ENCODE data around the gene HMGN4. TPM values are rescaled to one million over a fixed set of nuclear protein-coding genes. Genes with fewer than 3 reads are reported as not detected.

Gene HMGN4
- total and polyA plus RNA-seq, 2 of the 8 experiments (the other 6 are each of a cell fraction or from before 2014, with no cell fraction given): 23.4 to 66.4 TPM

DNA sequence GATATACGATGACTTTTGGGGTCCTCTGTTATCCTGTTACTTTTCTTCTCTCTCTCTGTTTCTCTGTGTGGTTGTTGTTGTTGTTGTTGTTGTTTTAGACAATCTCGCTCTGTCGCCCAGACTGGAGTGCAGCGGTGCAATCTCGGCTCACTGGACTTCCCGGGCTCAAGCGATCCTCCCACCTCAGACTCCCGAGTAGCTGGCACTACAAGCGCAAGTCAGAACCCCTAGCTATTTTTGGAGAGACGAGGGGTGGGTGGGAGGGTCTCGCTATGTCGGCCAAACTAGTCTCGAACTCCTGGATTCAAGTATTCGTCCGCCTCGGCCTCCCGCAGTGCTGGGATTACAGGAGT, 39.5 kb downstream of the HMGN4 start:
- Histone ChIP-seq H3K36me3 (ENCODE audit: control insufficient read depth in 2 of 4, insufficient read depth in 4 of 4, low read length in 3 of 4) (no peaks in the 10 kb centered on the region), H2BK120ac (replicated peaks; ENCODE audit: low read depth, low read length) (no peak overlapping the region), H3K27me3 (replicated peaks in 1 of 4; ENCODE audit: control insufficient read depth in 3 of 4, extremely low read depth in 1 of 4, insufficient read depth in 3 of 4, low read length in 3 of 4) (peaks cover 0 to 4% (median 0%) of the 10 kb centered on the region in 4 experiments; a peak in 2 of 7 replicates), H3K79me1 (ENCODE audit: low read depth, low read length) (no peaks in the 10 kb centered on the region), H3K56ac (replicated peaks; ENCODE audit: insufficient read length, low read depth, low read length) (no peak overlapping the region), H4K91ac (replicated peaks; ENCODE audit: insufficient read length, low read length) (no peak overlapping the region), H3K9me3 (ENCODE audit: insufficient read depth in 2 of 2, low read depth in 1 of 2, low read length in 1 of 2) (no peaks in the 10 kb centered on the region), H2BK5ac (ENCODE audit: low read depth, low read length) (no peak overlapping the region), H2AFZ (ENCODE audit: low read length) (peak overlapping the region; percentile 78), H3K18ac (ENCODE audit: extremely low read depth, low read length) (no peak overlapping the region), H3K14ac (ENCODE audit: insufficient read length) (no peak overlapping the region), H4K20me1 (replicated peaks in 1 of 2; ENCODE audit: control insufficient read depth in 1 of 2, insufficient read depth in 2 of 2, low read length in 2 of 2) (no peaks in the 10 kb centered on the region), H4K8ac (ENCODE audit: extremely low read depth, insufficient read depth, low read length) (no peak overlapping the region), H3K4ac (replicated peaks; ENCODE audit: insufficient read length, low read depth, low read length) (no peak overlapping the region), H3K79me2 (ENCODE audit: control insufficient read depth in 1 of 2, insufficient read depth in 2 of 2, low read length in 2 of 2) (no peaks in the 10 kb centered on the region), H3K4me1 (replicated peaks in 1 of 4; ENCODE audit: control insufficient read depth in 3 of 4, insufficient read depth in 4 of 4, low read length in 3 of 4) (no peaks in the 10 kb centered on the region), H2BK20ac (ENCODE audit: low read length) (no peak overlapping the region), H2BK12ac (ENCODE audit: low read depth, low read length) (no peak overlapping the region), H3K4me3 (ENCODE audit: extremely low read depth in 1 of 4, insufficient read depth in 2 of 4, low read depth in 3 of 4, low read length in 4 of 4) (peak overlapping the region; percentile 50 to 86 (median 72)), H3K9ac (replicated peaks in 1 of 4; ENCODE audit: extremely low read depth in 1 of 4, low read depth in 3 of 4, low read length in 3 of 4) (peak overlapping the region in 1 of 4 experiments; percentile 43; a peak in 1 of 7 replicates), H3K4me2 (ENCODE audit: insufficient read depth in 1 of 2, low read depth in 2 of 2, low read length in 2 of 2) (peak overlapping the region; percentile 57 to 71), H4K5ac (ENCODE audit: insufficient read length, low read depth, low read length) (no peak overlapping the region), H3K23me2 (ENCODE audit: low read depth, low read length) (peaks cover 4% of the 10 kb centered on the region; the same call in 1 of the 2 replicates), H3K27ac (ENCODE audit: low read depth, low read length) (no peak overlapping the region), H2AK5ac (ENCODE audit: low read depth, low read length) (no peak overlapping the region), H2BK15ac (ENCODE audit: low read length) (no peak overlapping the region), H3K23ac (ENCODE audit: insufficient read length) (no peak overlapping the region)
- ChIA-PET CTCF (ENCODE audit: partially characterized antibody) (interaction anchor here (0.7 to 14.7 kb wide), 5 partner anchors 16 to 400 kb away, joined by 3 to 134 read pairs (median 3); partner anchors contain the start of gene ABT1), POLR2A (ENCODE audit: partially characterized antibody) (interaction anchor here (1.0 to 4.1 kb wide), 4 partner anchors 17 to 362 kb away, joined by 3 to 29 read pairs (median 6); a partner anchor contains a TSS)
- FAIRE-seq: no peak
- DNase-seq (ENCODE audit: low read depth in 1 of 2, low spot score in 2 of 2): no peak
- TF ChIP-seq KDM4A (IDR thresholded peaks at IDR 0.05; ENCODE audit: low read depth, low read length, severe bottlenecking): peak; percentile 19
- no peak for TF ChIP-seq POLR2AphosphoS5 (IDR thresholded peaks at IDR 0.05; ENCODE audit: low read depth, low read length)
- no peak for TF ChIP-seq ATF3 (IDR thresholded peaks at IDR 0.05; ENCODE audit: insufficient read depth, low read depth, low read length)
- TF ChIP-seq GTF2F1 (IDR thresholded peaks at IDR 0.05; ENCODE audit: borderline replicate concordance, low read depth, low read length): no peak
- TF ChIP-seq SRF (IDR thresholded peaks at IDR 0.05; ENCODE audit: low read depth, low read length): no peak
- no peak for TF ChIP-seq NANOG (IDR thresholded peaks at IDR 0.05; ENCODE audit: insufficient read depth, low read depth, low read length, poor library complexity, severe bottlenecking)
- TF ChIP-seq RFX5 (IDR thresholded peaks at IDR 0.05; ENCODE audit: borderline replicate concordance, low read depth, low read length): no peak
- WGBS, 2 experiments (ENCODE audit: extremely low coverage in 1 of 2, insufficient coverage in 1 of 2, insufficient read length in 1 of 2, insufficient replicate concordance in 2 of 2, low coverage in 1 of 2, low lambda C conversion rate in 2 of 2, missing lambda C conversion rate in 1 of 2): 7% methylated on average over 17 of the region's 17 CpGs; no CpG with 5 or more reads in 1 of the 2 experiments
